HG02571 (cell line): ENCODE data around the gene S1PR2.
"Not testable (repeated sequence)": the region's sequence is repeated elsewhere in the genome, so short reads cannot be mapped to it uniquely, and the experiment has no call there.

Experiments
- ATAC-seq: cut with Tn5 transposase; IDR thresholded peaks from one replicate; pipeline ENCODE4 v1.9.1; 2021; ENCODE audit warnings: mild to moderate bottlenecking, moderate library complexity; ENCODE audit not compliant: unreplicated experiment

The S1PR2 gene

GRCh38 chr19:10193790-10194499 lies 37.2 kb downstream of the S1PR2 start:
- ATAC-seq: peak; percentile 30

- no peak for ATAC-seq
These were observed 38.2 kb downstream of the S1PR2 start for GRCh38 chr19:10192922-10193321.

- no peak for ATAC-seq
These were observed 39.8 kb downstream of the S1PR2 start for GRCh38 chr19:10191347-10191746.

- ATAC-seq: no peak
These were observed 41.1 kb downstream of the S1PR2 start for GRCh38 chr19:10190026-10190425.

- no peak for ATAC-seq
These were observed 41.5 kb downstream of the S1PR2 start for GRCh38 chr19:10189616-10190015.

GRCh38 chr19:10187315-10187714 lies 43.8 kb downstream of the S1PR2 start:
- no peak for ATAC-seq

GRCh38 chr19:10184636-10185035 lies 46.5 kb downstream of the S1PR2 start:
- no peak for ATAC-seq

GRCh38 chr19:10183926-10184325 lies 47.2 kb downstream of the S1PR2 start:
- ATAC-seq: no peak

GRCh38 chr19:10182847-10183246 lies 48.3 kb downstream of the S1PR2 start:
- no peak for ATAC-seq

- no peak for ATAC-seq
These were observed 49.1 kb downstream of the S1PR2 start for GRCh38 chr19:10182076-10182475.

GRCh38 chr19:10180459-10180858 lies 50.7 kb downstream of the S1PR2 start:
- ATAC-seq: no peak

- ATAC-seq: not testable (repeated sequence)
These were observed 51.1 kb downstream of the S1PR2 start for GRCh38 chr19:10180024-10180423.

GRCh38 chr19:10173527-10173926 lies 57.6 kb downstream of the S1PR2 start:
- ATAC-seq: no peak
